Ishikawa (cell line): ENCODE results near the gene MRPS34.

Experiments
- CEBPB ChIP-seq: IDR thresholded peaks from 2 replicates; pipeline ENCODE4 v1.6.1; 2012
- CREB1 ChIP-seq: IDR thresholded peaks from 2 replicates; pipeline ENCODE4 v1.6.1; 2012; ENCODE audit warnings: low read depth
- MAX ChIP-seq: IDR thresholded peaks from 2 replicates; pipeline ENCODE4 v1.6.1; 2012
- NFIC ChIP-seq: IDR thresholded peaks from 2 replicates; pipeline ENCODE4 v1.6.1; 2012
- RAD21 ChIP-seq: IDR thresholded peaks from 2 replicates; pipeline ENCODE4 v1.6.1; 2012; ENCODE audit warnings: low read depth
- USF1 ChIP-seq: IDR thresholded peaks from 2 replicates; pipeline ENCODE4 v1.6.1; 2012

- TF ChIP-seq USF1 (no peak), CREB1 (no peak), NFIC (no peak), RAD21 (no peak), CEBPB (no peak), MAX (no peak)
Observed at GRCh38 chr16:1790611-1791255, 17.8 kb upstream of the MRPS34 start.
